Measurements from ENCODE around the gene ADAMTSL5. TPM values are rescaled to one million over a fixed set of nuclear protein-coding genes. Genes with fewer than 3 reads are reported as not detected.

Gene ADAMTSL5
- total RNA-seq, 4 donors from 2014 or later = 0.46 to 7.0 (median 4.6) TPM

DNA sequence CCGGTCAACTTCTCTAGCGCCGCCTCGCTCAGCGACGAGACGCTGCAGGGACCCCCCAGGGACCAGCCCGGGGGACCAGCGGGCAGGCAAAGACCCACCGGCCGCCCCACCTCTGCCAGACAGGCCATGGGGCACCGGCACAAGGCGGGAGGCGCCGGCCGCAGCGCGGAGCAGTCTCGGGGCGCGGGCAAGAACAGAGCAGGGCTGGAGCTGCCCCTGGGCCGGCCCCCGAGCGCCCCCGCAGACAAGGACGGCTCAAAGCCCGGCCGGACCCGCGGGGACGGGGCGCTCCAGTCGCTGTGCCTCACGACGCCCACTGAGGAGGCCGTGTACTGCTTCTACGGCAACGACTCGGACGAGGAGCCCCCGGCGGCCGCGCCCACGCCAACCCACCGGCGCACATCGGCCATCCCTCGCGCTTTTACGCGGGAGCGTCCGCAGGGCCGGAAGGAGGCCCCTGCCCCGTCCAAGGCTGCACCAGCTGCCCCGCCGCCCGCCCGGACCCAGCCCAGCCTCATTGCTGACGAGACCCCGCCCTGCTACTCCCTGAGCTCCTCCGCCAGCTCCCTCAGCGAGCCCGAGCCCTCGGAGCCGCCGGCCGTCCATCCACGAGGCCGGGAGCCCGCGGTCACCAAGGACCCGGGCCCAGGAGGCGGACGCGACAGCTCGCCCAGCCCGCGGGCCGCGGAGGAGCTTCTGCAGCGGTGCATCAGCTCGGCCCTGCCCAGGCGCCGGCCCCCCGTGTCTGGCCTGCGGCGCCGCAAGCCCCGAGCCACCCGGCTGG lies 45.1 kb downstream of the ADAMTSL5 start:
- no peak for TF ChIP-seq POLR2A (IDR thresholded peaks at IDR 0.05)
- no peak for TF ChIP-seq CTCF (IDR thresholded peaks at IDR 0.05)

GRCh38 chr19:1467215-1467489 lies 45.7 kb downstream of the ADAMTSL5 start:
- WGBS, 2 donors = 4 to 7% methylated on average over 13 to 18 of the region's 36 CpGs
- no peak for TF ChIP-seq POLR2A (IDR thresholded peaks at IDR 0.05)
- no peak for TF ChIP-seq CTCF (IDR thresholded peaks at IDR 0.05)
- intact Hi-C loops (cut with DNase I; ENCODE audit: low total_unique reads) = no loop called here
- H3K4me3 ChIP-seq (ENCODE audit: low read depth, poor library complexity, severe bottlenecking) = no peak overlapping the region
- no peak for DNase-seq (ENCODE audit: low spot score in 2 of 2)

More for the DNA sequence above, 45.1 kb downstream of the ADAMTSL5 start:
- H3K4me3 ChIP-seq (ENCODE audit: low read depth, poor library complexity, severe bottlenecking) = no peak overlapping the region
- 0 to 16% methylated on average over 16 to 32 of the region's 92 CpGs for WGBS, 2 donors
- no peak for DNase-seq (ENCODE audit: low spot score in 2 of 2)
- intact Hi-C loops (cut with DNase I; ENCODE audit: low total_unique reads) = no loop called here

GRCh38 chr19:1466461-1467214 lies 46.2 kb downstream of the ADAMTSL5 start:
- intact Hi-C loops (cut with DNase I; ENCODE audit: low total_unique reads) = no loop called here
- TF ChIP-seq POLR2A (IDR thresholded peaks at IDR 0.05) (no peak), CTCF (IDR thresholded peaks at IDR 0.05) (no peak)
- DNase-seq (ENCODE audit: low spot score in 2 of 2) = no peak
- no peak overlapping the region for H3K4me3 ChIP-seq (ENCODE audit: low read depth, poor library complexity, severe bottlenecking)
- WGBS, 2 donors = 19 to 47% methylated on average over 25 to 54 of the region's 70 CpGs

- WGBS, 2 donors = 24 to 65% methylated on average over 22 to 36 of the region's 41 CpGs
- no peak for DNase-seq (ENCODE audit: low spot score in 2 of 2)
- intact Hi-C loops (cut with DNase I; ENCODE audit: low total_unique reads) = no loop called here
- H3K4me3 ChIP-seq (ENCODE audit: low read depth, poor library complexity, severe bottlenecking) = no peak overlapping the region
- TF ChIP-seq POLR2A (IDR thresholded peaks at IDR 0.05) (no peak), CTCF (IDR thresholded peaks at IDR 0.05) (no peak)
These were observed 46.8 kb downstream of the ADAMTSL5 start for GRCh38 chr19:1466018-1466460.

DNA sequence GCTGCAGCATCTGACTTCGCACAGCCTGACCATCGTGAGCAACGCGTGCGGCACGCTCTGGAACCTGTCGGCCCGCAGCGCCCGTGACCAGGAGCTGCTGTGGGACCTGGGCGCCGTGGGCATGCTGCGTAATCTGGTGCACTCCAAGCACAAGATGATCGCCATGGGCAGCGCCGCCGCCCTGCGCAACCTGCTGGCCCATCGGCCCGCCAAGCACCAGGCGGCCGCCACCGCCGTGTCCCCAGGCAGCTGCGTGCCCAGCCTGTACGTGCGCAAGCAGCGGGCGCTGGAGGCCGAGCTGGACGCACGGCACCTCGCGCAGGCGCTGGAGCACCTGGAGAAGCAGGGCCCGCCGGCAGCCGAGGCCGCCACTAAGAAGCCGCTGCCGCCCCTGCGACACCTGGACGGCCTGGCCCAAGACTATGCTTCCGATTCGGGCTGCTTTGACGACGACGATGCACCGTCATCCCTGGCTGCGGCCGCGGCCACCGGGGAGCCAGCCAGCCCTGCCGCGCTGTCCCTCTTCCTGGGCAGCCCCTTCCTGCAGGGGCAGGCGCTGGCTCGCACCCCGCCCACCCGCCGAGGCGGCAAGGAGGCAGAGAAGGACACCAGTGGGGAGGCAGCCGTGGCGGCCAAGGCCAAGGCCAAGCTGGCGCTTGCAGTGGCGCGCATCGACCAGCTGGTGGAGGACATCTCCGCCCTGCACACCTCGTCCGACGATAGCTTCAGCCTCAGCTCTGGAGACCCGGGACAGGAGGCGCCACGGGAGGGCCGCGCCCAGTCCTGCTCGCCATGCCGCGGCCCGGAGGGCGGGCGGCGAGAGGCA lies 47.4 kb downstream of the ADAMTSL5 start:
- no peak for DNase-seq (ENCODE audit: low spot score in 2 of 2)
- no peak overlapping the region for H3K4me3 ChIP-seq (ENCODE audit: low read depth, poor library complexity, severe bottlenecking)
- no peak for TF ChIP-seq POLR2A (IDR thresholded peaks at IDR 0.05)
- no peak for TF ChIP-seq CTCF (IDR thresholded peaks at IDR 0.05)
- intact Hi-C loops (cut with DNase I; ENCODE audit: low total_unique reads) = no loop called here
- 28 to 66% methylated on average over 18 to 54 of the region's 83 CpGs for WGBS, 2 donors

All from lower leg skin (tissue), 4 donors.